SK-N-SH (cell line): ENCODE measurements around the gene ZNF655.

Experiments
- CTCF ChIP-seq: fragments of 200-600 bp; sonication (generic); IDR thresholded peaks from 2 replicates; pipeline ENCODE4 v1.6.1; 2017; ENCODE audit warnings: antibody characterized with exemption, mild to moderate bottlenecking, moderate library complexity
- GATA2 ChIP-seq: sonication (generic); formaldehyde crosslinking; IDR thresholded peaks from 2 replicates; pipeline ENCODE4 v1.5.0; 2020; ENCODE audit warnings: mild to moderate bottlenecking, missing genetic modification reagents
- IRF3 ChIP-seq: fragments of 150-350 bp; IDR thresholded peaks from 2 replicates; pipeline ENCODE4 v1.6.1; 2016; ENCODE audit warnings: mild to moderate bottlenecking, low read depth, low read length
- TAF1 ChIP-seq: IDR thresholded peaks from 2 replicates; pipeline ENCODE4 v1.6.1; 2012; ENCODE audit warnings: low read depth, mild to moderate bottlenecking, low read length, moderate library complexity, borderline replicate concordance

GRCh38 chr7:99551334-99551733, 7.1 kb upstream of the ZNF655 start:
- TF ChIP-seq CTCF: no peak
- no peak for TF ChIP-seq GATA2 (CRISPR knock-in tag)
- TF ChIP-seq TAF1: no peak
- TF ChIP-seq IRF3: no peak
